OCI-LY7 (cell line): ENCODE results near the gene COMMD8. TPM values are rescaled to one million over a fixed set of nuclear protein-coding genes. Genes with fewer than 3 reads are reported as not detected.

Source experiments
- BruUV-seq: library from RNA; stranded (reverse); fragments of 400-500 nt; replicated peaks from 2 replicates; lab custom pipeline; 2021; lab: Mats Ljungman, UMichigan
- CTCF ChIA-PET: fragments of 300-600 bp; sonication (Branson Sonifier 250); formaldehyde crosslinking; loops from one replicate; lab custom pipeline; 2022; ENCODE audit warnings: antibody characterized with exemption; ENCODE audit not compliant: unreplicated experiment; lab: Charles Lee
- POLR2A ChIA-PET: fragments of 300-600 bp; sonication (Branson Sonifier 250); formaldehyde crosslinking; loops from one replicate; lab custom pipeline; 2022; ENCODE audit warnings: antibody characterized with exemption; lab: Charles Lee
- DNase-seq: peaks from one replicate; pipeline ENCODE4 v3.0.0-alpha.2; 2015; ENCODE audit warnings: low spot score
- H2AFZ ChIP-seq: fragments of 200-600 bp; sonication (generic), shearing (Covaris generic); 2 replicates; pipeline ENCODE4 v1.6.1; 2014; ENCODE audit warnings: mild to moderate bottlenecking, antibody characterized with exemption, low read length, moderate library complexity
- H3K27ac ChIP-seq: fragments of 200-600 bp; sonication (generic); 2 replicates; pipeline ENCODE4 v1.5.1; 2014; ENCODE audit warnings: mixed run types, low read depth, mild to moderate bottlenecking, moderate library complexity, low read length, inconsistent platforms; ENCODE audit not compliant: poor library complexity, severe bottlenecking
- H3K36me3 ChIP-seq: fragments of 200-600 bp; sonication (generic); 2 replicates; pipeline ENCODE4 v1.6.1; 2014; ENCODE audit warnings: mild to moderate bottlenecking, antibody characterized with exemption, low read length, moderate library complexity, mixed read lengths; ENCODE audit not compliant: insufficient read depth
- H3K4me1 ChIP-seq: fragments of 200-600 bp; sonication (generic); 2 replicates; pipeline ENCODE4 v1.5.1; 2014; ENCODE audit warnings: mild to moderate bottlenecking, low read length; ENCODE audit not compliant: insufficient read depth, poor library complexity, severe bottlenecking
- H3K4me2 ChIP-seq: fragments of 200-600 bp; sonication (generic); 2 replicates; pipeline ENCODE4 v1.6.1; 2014; ENCODE audit warnings: mild to moderate bottlenecking, low read length
- H3K4me3 ChIP-seq: fragments of 200-600 bp; sonication (generic); 2 replicates; pipeline ENCODE4 v1.5.1; 2014; ENCODE audit warnings: mild to moderate bottlenecking, low read depth, low read length; ENCODE audit not compliant: poor library complexity, severe bottlenecking
- H3K79me2 ChIP-seq: fragments of 200-600 bp; sonication (generic); 2 replicates; pipeline ENCODE4 v1.6.1; 2016; ENCODE audit warnings: low read depth, mild to moderate bottlenecking, low read length, moderate library complexity, mixed read lengths; ENCODE audit not compliant: insufficient read depth
- H3K9me2 ChIP-seq: fragments of 200-600 bp; sonication (generic); 2 replicates; pipeline ENCODE4 v1.6.1; 2016; ENCODE audit warnings: mild to moderate bottlenecking, low read length, mixed read lengths; ENCODE audit not compliant: insufficient read depth
- H3K9me3 ChIP-seq: fragments of 200-600 bp; sonication (generic); 2 replicates; pipeline ENCODE4 v1.6.1; 2014; ENCODE audit warnings: mild to moderate bottlenecking, mixed run types, low read length, mixed read lengths
- H4K20me1 ChIP-seq: fragments of 200-600 bp; sonication (generic); 2 replicates; pipeline ENCODE4 v1.6.1; 2014; ENCODE audit warnings: mild to moderate bottlenecking, antibody characterized with exemption, low read length, moderate library complexity, mixed read lengths; ENCODE audit not compliant: insufficient read depth
- CTCF ChIP-seq: fragments of 200-600 bp; sonication (generic); conservative IDR thresholded peaks from 2 replicates; pipeline ENCODE4 v1.5.1; 2014; ENCODE audit warnings: mild to moderate bottlenecking, antibody characterized with exemption, low read length, moderate library complexity, mixed read lengths
- EZH2phosphoT487 ChIP-seq: fragments of 200-600 bp; sonication (generic); IDR thresholded peaks from 2 replicates; pipeline ENCODE4 v1.6.1; 2018; ENCODE audit warnings: low read depth, borderline replicate concordance, mild to moderate bottlenecking, mixed run types, antibody characterized with exemption, low read length, moderate library complexity, mixed read lengths
- intact Hi-C: fragments of 100-400 bp; cut with micrococcal nuclease; formaldehyde crosslinking; loops from one replicate; pipeline ENCODE4 v1.10.0; 2022; ENCODE audit not compliant: unreplicated experiment
- total RNA-seq, 2 experiments: library from RNA; depleted of rRNA in 1 of 2; stranded (reverse); fragments of >200 nt in 1 of 2; shearing (Covaris generic) in 1 of 2; gene quantifications; 2 replicates each; pipeline ENCODE4 v1.2.3, GENCODE V29; 2014 to 2022

Gene COMMD8
- total RNA-seq, 2 experiments from 2014 or later: 25.8 to 38.7 TPM

GRCh38 chr4:47442980-47443379 is 20.5 kb downstream of the COMMD8 start:
- ChIA-PET CTCF (no interaction called here), POLR2A (interaction anchor here (0.7 kb wide), 1 partner anchor 17 kb away, joined by 4 read pairs; no protein-coding TSS in a partner anchor)
- no peaks in the 10 kb centered on the region for H3K9me3 ChIP-seq
- no peak overlapping the region for H3K27ac ChIP-seq
- TF ChIP-seq CTCF (no peak), EZH2phosphoT487 (no peak)
- no peak overlapping the region for H3K4me2 ChIP-seq
- no peaks in the 10 kb centered on the region for H4K20me1 ChIP-seq
- H3K4me3 ChIP-seq: no peak overlapping the region
- DNase-seq: peak; percentile 22
- BruUV-seq: no TSS peak
- no peaks in the 10 kb centered on the region for H3K36me3 ChIP-seq
- H3K9me2 ChIP-seq: no peaks in the 10 kb centered on the region
- peaks cover 8% of the 10 kb centered on the region for H3K4me1 ChIP-seq
- intact Hi-C loops: no loop called here
- H3K79me2 ChIP-seq: no peaks in the 10 kb centered on the region
- no peak overlapping the region for H2AFZ ChIP-seq

GRCh38 chr4:47434931-47435330 is 28.6 kb downstream of the COMMD8 start:
- Histone ChIP-seq H3K4me2 (no peak overlapping the region), H3K9me3 (no peaks in the 10 kb centered on the region), H3K36me3 (no peaks in the 10 kb centered on the region), H2AFZ (no peak overlapping the region), H3K27ac (no peak overlapping the region), H3K9me2 (no peaks in the 10 kb centered on the region), H3K4me3 (no peak overlapping the region), H3K4me1 (no peaks in the 10 kb centered on the region), H4K20me1 (no peaks in the 10 kb centered on the region), H3K79me2 (no peaks in the 10 kb centered on the region)
- DNase-seq: no peak
- ChIA-PET POLR2A (interaction anchor here (0.7 kb wide), 1 partner anchor 16 kb away, joined by 3 read pairs; no protein-coding TSS in a partner anchor), CTCF (no interaction called here)
- intact Hi-C loops: no loop called here
- TF ChIP-seq EZH2phosphoT487 (no peak), CTCF (no peak)
- BruUV-seq: no TSS peak

GRCh38 chr4:47432749-47433148 is 30.8 kb downstream of the COMMD8 start:
- Histone ChIP-seq H3K36me3 (no peaks in the 10 kb centered on the region), H2AFZ (no peak overlapping the region), H3K27ac (no peak overlapping the region), H3K9me2 (no peaks in the 10 kb centered on the region), H4K20me1 (no peaks in the 10 kb centered on the region), H3K9me3 (no peaks in the 10 kb centered on the region), H3K4me3 (no peak overlapping the region), H3K79me2 (no peaks in the 10 kb centered on the region), H3K4me1 (no peaks in the 10 kb centered on the region), H3K4me2 (no peak overlapping the region)
- no peak for TF ChIP-seq CTCF
- TF ChIP-seq EZH2phosphoT487: no peak
- BruUV-seq: no TSS peak
- no peak for DNase-seq
- ChIA-PET POLR2A (no interaction called here), CTCF (no interaction called here)
- intact Hi-C loops: no loop called here
